ENCODE results near the gene VWA1.
"Not testable (repeated sequence)": the region's sequence is repeated elsewhere in the genome, so short reads cannot be mapped to it uniquely, and the experiment has no call there.

VWA1 gene

DNA sequence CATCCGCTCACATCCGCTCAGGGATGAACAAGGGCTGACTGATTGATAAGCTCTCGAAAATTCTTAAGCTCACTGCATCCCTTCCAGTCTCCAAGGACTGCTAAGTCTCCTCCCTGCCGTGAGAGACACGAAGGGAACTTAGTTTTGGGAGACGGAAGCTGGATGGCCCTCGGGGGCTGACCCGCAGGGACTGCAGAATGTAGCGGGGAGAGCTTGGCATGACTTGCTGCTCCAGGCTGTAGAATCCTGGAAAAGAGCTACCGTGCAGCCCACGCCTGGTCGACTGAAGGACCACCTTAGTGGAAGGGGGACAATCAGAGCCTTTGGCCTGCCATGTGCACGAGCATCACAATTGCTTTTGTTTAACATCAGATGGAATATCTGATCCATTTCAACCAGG, 19.7 kb upstream of the VWA1 start:
- TF ChIP-seq, protein P1, sequence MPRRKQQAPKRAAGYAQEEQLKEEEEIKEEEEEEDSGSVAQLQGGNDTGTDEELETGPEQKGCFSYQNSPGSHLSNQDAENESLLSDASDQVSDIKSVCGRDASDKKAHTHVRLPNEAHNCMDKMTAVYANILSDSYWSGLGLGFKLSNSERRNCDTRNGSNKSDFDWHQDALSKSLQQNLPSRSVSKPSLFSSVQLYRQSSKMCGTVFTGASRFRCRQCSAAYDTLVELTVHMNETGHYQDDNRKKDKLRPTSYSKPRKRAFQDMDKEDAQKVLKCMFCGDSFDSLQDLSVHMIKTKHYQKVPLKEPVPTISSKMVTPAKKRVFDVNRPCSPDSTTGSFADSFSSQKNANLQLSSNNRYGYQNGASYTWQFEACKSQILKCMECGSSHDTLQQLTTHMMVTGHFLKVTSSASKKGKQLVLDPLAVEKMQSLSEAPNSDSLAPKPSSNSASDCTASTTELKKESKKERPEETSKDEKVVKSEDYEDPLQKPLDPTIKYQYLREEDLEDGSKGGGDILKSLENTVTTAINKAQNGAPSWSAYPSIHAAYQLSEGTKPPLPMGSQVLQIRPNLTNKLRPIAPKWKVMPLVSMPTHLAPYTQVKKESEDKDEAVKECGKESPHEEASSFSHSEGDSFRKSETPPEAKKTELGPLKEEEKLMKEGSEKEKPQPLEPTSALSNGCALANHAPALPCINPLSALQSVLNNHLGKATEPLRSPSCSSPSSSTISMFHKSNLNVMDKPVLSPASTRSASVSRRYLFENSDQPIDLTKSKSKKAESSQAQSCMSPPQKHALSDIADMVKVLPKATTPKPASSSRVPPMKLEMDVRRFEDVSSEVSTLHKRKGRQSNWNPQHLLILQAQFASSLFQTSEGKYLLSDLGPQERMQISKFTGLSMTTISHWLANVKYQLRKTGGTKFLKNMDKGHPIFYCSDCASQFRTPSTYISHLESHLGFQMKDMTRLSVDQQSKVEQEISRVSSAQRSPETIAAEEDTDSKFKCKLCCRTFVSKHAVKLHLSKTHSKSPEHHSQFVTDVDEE (CRISPR knock-in tag; IDR thresholded peaks at IDR 0.05), result no peak
- TF ChIP-seq, protein P2, sequence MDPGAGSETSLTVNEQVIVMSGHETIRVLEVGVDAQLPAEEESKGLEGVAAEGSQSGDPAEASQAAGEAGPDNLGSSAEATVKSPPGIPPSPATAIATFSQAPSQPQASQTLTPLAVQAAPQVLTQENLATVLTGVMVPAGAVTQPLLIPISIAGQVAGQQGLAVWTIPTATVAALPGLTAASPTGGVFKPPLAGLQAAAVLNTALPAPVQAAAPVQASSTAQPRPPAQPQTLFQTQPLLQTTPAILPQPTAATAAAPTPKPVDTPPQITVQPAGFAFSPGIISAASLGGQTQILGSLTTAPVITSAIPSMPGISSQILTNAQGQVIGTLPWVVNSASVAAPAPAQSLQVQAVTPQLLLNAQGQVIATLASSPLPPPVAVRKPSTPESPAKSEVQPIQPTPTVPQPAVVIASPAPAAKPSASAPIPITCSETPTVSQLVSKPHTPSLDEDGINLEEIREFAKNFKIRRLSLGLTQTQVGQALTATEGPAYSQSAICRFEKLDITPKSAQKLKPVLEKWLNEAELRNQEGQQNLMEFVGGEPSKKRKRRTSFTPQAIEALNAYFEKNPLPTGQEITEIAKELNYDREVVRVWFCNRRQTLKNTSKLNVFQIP (CRISPR knock-in tag; IDR thresholded peaks at IDR 0.05; ENCODE audit: borderline replicate concordance, low read depth), result no peak
- TF ChIP-seq ZC3H10 (CRISPR knock-in tag; IDR thresholded peaks at IDR 0.05), result no peak
- ATAC-seq, result no peak

DNA sequence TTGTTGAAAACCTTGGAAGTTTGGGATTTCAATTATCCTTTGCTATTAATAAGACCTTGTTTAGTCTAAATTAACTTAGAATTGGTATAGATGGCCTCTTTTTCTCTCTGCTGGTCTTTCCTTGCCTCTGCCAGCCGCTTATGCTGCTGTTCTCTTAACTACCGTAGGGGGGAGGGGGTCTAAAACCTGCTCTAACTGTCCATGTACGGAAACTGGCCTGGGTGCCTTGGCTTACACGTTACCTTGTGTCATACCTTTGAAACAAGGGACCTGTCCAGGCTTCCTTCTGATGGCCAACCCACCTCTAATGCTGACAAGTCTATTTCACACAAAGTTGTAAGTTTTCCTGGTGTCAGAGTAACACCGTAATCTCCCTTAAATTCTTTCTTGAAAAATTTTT, 18.1 kb upstream of the VWA1 start:
- ATAC-seq, result not testable (repeated sequence)

- ATAC-seq, result not testable (repeated sequence)
These were observed 17.5 kb upstream of the VWA1 start for GRCh38 chr1:1417825-1418463.

DNA sequence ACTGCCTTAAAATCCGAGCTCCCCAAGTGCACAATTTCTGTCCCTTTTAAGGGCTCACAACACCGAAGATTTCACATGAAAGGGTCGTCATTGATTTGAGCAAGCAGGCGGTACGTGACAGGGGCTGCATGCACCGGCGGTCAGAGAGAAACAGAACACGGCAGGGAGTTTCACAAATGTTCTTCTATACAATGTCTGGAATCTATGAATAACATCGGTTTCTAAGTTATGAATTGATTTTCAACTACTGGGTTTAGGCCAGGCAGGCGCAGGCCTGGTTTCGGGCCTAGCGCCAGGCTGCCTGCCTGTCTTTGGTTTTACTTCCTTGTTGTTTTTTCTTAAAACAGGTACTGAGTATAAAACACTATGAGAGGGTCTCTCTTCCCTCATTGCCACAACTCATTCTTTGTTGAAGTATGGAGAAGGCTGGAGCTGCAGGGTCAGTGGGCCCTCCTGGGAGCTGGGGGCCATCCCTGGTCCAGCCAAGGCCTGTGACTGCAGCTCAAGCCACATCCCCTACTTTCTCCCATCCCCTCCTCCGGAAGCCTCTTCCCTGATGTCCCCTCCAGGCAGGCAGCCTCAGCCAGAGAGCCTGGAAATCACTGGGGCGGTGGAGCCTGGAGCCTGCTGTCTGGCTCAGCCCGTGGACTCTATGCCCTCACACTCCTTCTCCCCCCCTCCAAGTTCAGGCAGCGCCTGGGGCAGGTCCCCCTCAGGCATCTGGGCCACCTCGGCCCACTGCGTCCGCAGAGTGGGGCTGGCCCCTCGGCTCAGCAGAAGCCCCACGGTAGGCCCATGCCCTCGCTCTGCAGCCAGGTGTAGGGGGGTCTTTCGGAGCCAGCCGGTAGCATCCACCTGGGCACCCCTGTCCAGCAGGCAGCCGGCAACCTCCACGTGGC, 16.8 kb upstream of the VWA1 start:
- ATAC-seq, result no peak
- TF ChIP-seq OSR1 (CRISPR knock-in tag; IDR thresholded peaks at IDR 0.05) (no peak), BACH2 (CRISPR knock-in tag; IDR thresholded peaks at IDR 0.05; ENCODE audit: borderline replicate concordance) (no peak), ARNTL (CRISPR knock-in tag; IDR thresholded peaks at IDR 0.05; ENCODE audit: borderline replicate concordance, low read depth) (no peak), PATZ1 (CRISPR knock-in tag; IDR thresholded peaks at IDR 0.05; ENCODE audit: borderline replicate concordance) (no peak), RARB (CRISPR knock-in tag; IDR thresholded peaks at IDR 0.05) (no peak), ZNF70 (CRISPR knock-in tag; IDR thresholded peaks at IDR 0.05) (no peak), ZFP30 (CRISPR knock-in tag; IDR thresholded peaks at IDR 0.05) (no peak), ZFP3 (CRISPR knock-in tag; IDR thresholded peaks at IDR 0.05) (no peak)
- TF ChIP-seq, protein P3, sequence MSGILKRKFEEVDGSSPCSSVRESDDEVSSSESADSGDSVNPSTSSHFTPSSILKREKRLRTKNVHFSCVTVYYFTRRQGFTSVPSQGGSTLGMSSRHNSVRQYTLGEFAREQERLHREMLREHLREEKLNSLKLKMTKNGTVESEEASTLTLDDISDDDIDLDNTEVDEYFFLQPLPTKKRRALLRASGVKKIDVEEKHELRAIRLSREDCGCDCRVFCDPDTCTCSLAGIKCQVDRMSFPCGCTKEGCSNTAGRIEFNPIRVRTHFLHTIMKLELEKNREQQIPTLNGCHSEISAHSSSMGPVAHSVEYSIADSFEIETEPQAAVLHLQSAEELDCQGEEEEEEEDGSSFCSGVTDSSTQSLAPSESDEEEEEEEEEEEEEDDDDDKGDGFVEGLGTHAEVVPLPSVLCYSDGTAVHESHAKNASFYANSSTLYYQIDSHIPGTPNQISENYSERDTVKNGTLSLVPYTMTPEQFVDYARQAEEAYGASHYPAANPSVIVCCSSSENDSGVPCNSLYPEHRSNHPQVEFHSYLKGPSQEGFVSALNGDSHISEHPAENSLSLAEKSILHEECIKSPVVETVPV (CRISPR knock-in tag; IDR thresholded peaks at IDR 0.05), result no peak

- TF ChIP-seq TOX (CRISPR knock-in tag; IDR thresholded peaks at IDR 0.05; ENCODE audit: borderline replicate concordance) (no peak), ZNF70 (CRISPR knock-in tag; IDR thresholded peaks at IDR 0.05) (no peak), BACH2 (CRISPR knock-in tag; IDR thresholded peaks at IDR 0.05; ENCODE audit: borderline replicate concordance) (no peak), ISL1 (CRISPR knock-in tag; IDR thresholded peaks at IDR 0.05) (no peak), GLIS3 (CRISPR knock-in tag; IDR thresholded peaks at IDR 0.05) (no peak), ZC3H10 (CRISPR knock-in tag; IDR thresholded peaks at IDR 0.05) (no peak), ZNF565 (CRISPR knock-in tag; conservative IDR thresholded peaks at IDR 0.05; ENCODE audit: low read depth) (no peak), PATZ1 (CRISPR knock-in tag; IDR thresholded peaks at IDR 0.05; ENCODE audit: borderline replicate concordance) (no peak)
- ATAC-seq, result no peak
These were observed 16.1 kb upstream of the VWA1 start for GRCh38 chr1:1419363-1419812.
